Esophagus squamous epithelium (tissue), 4 donors: Measurements from ENCODE around the gene CCDC197.

Experiments used
- POLR2A ChIP-seq, 4 donors: fragments of 450-650 bp; IDR thresholded peaks; one replicate each; pipeline ENCODE4 v1.6.1; 2017; ENCODE audit warnings: antibody characterized with exemption in 4 of 4, mild to moderate bottlenecking in 4 of 4, moderate library complexity in 3 of 4
- TF ChIP-seq, protein P1 (sequence below), 6 experiments: fragments of 450-650 bp in 4 of 6; fragments of 200-600 bp in 2 of 6; sonication (generic) in 2 of 6; IDR thresholded peaks; one replicate each; pipeline ENCODE4 v1.5.1; 2016 to 2019; ENCODE audit warnings: antibody characterized with exemption in 6 of 6, mild to moderate bottlenecking in 4 of 6, moderate library complexity in 4 of 6

GRCh38 chr14:93970965-93971634, 26.0 kb upstream of the CCDC197 start:
- no peak for TF ChIP-seq POLR2A (IDR thresholded peaks at IDR 0.05)
- TF ChIP-seq, protein P1, sequence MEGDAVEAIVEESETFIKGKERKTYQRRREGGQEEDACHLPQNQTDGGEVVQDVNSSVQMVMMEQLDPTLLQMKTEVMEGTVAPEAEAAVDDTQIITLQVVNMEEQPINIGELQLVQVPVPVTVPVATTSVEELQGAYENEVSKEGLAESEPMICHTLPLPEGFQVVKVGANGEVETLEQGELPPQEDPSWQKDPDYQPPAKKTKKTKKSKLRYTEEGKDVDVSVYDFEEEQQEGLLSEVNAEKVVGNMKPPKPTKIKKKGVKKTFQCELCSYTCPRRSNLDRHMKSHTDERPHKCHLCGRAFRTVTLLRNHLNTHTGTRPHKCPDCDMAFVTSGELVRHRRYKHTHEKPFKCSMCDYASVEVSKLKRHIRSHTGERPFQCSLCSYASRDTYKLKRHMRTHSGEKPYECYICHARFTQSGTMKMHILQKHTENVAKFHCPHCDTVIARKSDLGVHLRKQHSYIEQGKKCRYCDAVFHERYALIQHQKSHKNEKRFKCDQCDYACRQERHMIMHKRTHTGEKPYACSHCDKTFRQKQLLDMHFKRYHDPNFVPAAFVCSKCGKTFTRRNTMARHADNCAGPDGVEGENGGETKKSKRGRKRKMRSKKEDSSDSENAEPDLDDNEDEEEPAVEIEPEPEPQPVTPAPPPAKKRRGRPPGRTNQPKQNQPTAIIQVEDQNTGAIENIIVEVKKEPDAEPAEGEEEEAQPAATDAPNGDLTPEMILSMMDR (IDR thresholded peaks at IDR 0.05), result peak in 1 of 6 experiments; percentile 2
